Astrocyte of the spinal cord (primary cell): Measurements from ENCODE around the gene PARD3B.

Experiments used
- DNase-seq: peaks from one replicate; pipeline ENCODE4 v3.0.0; 2011; ENCODE audit warnings: low read depth, low spot score
- H3K4me3 ChIP-seq: 2 replicates; pipeline ENCODE4 v1.5.1; 2011; ENCODE audit warnings: low read depth, mild to moderate bottlenecking, low read length, moderate library complexity
- in situ Hi-C: cut with HindIII; loops from 2 replicates; pipeline ENCODE4 v1.10.0; 2017; ENCODE audit warnings: low sequenced_read_pairs
- TF ChIP-seq, protein P1 (sequence below): IDR thresholded peaks from 2 replicates; pipeline ENCODE4 v1.5.1; 2012; ENCODE audit warnings: low read depth, mild to moderate bottlenecking, low read length, inconsistent platforms

Gene PARD3B

GRCh38 chr2:204638471-204639194, 93.4 kb downstream of the PARD3B start:
- no peak overlapping the region for H3K4me3 ChIP-seq
- no peak for DNase-seq
- in situ Hi-C loops = no loop called here
- TF ChIP-seq, protein P1, sequence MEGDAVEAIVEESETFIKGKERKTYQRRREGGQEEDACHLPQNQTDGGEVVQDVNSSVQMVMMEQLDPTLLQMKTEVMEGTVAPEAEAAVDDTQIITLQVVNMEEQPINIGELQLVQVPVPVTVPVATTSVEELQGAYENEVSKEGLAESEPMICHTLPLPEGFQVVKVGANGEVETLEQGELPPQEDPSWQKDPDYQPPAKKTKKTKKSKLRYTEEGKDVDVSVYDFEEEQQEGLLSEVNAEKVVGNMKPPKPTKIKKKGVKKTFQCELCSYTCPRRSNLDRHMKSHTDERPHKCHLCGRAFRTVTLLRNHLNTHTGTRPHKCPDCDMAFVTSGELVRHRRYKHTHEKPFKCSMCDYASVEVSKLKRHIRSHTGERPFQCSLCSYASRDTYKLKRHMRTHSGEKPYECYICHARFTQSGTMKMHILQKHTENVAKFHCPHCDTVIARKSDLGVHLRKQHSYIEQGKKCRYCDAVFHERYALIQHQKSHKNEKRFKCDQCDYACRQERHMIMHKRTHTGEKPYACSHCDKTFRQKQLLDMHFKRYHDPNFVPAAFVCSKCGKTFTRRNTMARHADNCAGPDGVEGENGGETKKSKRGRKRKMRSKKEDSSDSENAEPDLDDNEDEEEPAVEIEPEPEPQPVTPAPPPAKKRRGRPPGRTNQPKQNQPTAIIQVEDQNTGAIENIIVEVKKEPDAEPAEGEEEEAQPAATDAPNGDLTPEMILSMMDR = no peak

DNA sequence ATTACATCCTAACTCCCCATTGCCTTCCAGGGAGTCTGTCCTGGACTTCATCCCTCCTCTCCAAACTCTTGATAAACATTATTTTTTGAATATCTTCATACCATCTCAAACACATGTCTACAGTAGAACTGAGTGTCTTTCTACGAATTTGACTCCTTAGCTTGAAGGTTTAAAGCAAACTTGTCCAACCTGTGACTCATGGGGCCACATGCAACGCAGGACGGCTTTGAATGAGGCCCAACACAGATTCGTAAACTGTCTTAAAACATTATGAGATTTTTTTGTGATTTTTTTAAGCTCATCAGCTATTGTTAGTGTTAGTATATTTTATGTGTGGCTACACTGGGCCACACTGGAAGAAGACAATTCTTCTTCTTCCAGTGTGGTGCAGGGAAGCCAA, 98.1 kb downstream of the PARD3B start:
- TF ChIP-seq, protein P1 = no peak
- in situ Hi-C loops = no loop called here
- no peak overlapping the region for H3K4me3 ChIP-seq
- no peak for DNase-seq

- peak; percentile 32 for DNase-seq
Observed at GRCh38 chr2:204645018-204645773, 99.9 kb downstream of the PARD3B start.

DNA sequence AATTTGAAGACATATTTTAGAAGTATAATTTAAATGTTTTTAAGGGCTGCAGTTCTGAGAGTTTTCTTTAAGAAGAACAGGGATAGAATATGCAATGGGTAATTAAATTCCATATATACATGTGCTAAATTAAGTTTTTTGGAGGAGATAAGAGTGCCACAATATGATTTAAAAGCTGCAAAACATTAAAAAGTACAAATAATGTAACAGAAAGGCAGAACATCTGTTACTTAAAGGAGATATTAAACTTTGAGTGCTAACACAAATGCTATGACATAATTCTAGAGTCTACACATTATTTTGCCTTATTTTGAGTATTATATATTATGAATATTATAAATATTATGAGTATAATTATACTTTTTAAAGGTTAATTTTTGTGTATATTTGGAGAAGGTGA, 102.4 kb downstream of the PARD3B start:
- DNase-seq = no peak
- in situ Hi-C loops = no loop called here
- H3K4me3 ChIP-seq = no peak overlapping the region
- TF ChIP-seq, protein P1 = no peak

More at GRCh38 chr2:204645018-204645773, 99.9 kb downstream of the PARD3B start:
- in situ Hi-C loops = no loop called here
- H3K4me3 ChIP-seq = no peak overlapping the region
- TF ChIP-seq, protein P1 = no peak

DNA sequence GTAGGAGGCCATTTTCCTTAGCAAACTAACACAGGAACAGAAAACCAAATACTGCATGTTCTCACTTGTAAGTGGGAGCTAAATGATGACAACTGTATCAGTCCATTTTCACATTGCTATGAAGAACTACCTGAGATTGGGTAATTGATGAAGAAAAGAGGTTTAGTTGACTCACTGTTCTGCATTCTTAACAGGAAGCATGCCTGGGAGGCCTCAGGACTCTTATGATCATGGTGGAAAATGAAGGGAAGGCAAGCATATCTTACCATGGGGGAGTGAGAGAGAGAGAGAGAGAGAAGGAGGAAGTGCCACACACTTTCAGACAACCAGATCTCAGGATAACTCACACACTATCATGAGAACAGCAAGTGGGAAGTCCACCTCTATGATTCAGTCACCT, 105.3 kb downstream of the PARD3B start:
- TF ChIP-seq, protein P1 = no peak
- DNase-seq = no peak
- no peak overlapping the region for H3K4me3 ChIP-seq
- in situ Hi-C loops = no loop called here

DNA sequence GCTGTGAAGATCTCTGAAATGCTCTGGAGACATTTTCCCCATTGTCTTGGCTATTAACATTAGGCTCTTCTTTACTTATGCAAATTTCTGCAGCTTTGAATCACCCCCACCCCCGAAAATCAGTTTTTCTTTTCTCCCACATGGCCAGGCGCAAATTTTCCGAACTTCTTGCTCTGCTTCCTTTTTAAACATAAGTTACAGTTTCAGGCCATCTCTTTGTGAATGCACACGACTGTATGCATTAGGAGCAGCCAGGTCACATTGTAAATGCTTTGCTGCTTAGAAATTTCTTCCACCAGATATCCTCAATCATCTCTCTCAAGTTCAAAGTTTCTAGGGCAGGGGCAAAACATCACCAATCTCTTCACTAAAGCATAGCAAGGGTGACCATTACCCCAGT, 106.8 kb downstream of the PARD3B start:
- in situ Hi-C loops = no loop called here
- TF ChIP-seq, protein P1 = no peak
- DNase-seq = no peak
- H3K4me3 ChIP-seq = no peak overlapping the region
